ENCODE results near the gene SLC25A28.

DNA sequence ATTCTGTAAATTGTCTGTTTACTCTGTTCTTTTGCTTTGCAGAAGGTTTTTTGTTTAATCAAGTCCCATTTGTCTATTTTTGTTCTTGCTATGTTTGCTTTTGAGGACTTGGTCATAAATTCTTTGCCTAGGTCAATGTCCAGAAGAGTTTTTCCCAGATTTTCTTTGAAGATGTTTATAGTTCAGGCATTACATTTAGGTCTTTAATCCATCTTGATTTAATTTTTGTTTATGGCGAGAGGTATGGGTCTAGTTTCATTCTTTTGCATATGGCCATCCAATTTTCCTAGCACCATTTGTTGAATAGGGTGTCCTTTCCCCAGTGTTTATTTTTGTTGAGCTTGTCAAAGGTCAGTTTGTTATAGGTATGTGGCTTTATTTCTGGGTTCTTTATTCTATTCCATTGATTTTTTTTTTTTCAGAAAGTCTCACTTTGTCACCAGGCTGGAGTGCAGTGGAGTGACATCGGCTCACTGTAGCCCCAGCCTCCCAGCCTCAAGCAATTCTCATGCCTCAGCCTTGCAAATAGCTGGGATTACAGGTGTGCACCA lies 27.4 kb upstream of the SLC25A28 start:
- TF ChIP-seq YY1 (IDR thresholded peaks at IDR 0.05; ENCODE audit: insufficient read depth, insufficient read length) (no peak), SUZ12 (IDR thresholded peaks at IDR 0.05; ENCODE audit: extremely low read depth, insufficient read depth, insufficient read length) (no peak)

Data from NT2/D1 (cell line).